Upper lobe of right lung (tissue), 1 donor: Measurements from ENCODE around the gene CHML. TPM values are rescaled to one million over a fixed set of nuclear protein-coding genes. Genes with fewer than 3 reads are reported as not detected.
"Not testable (repeated sequence)": the region's sequence is repeated elsewhere in the genome, so short reads cannot be mapped to it uniquely, and the experiment has no call there.

Source experiments
- ATAC-seq: fragments of 200-7000 bp; cut with Tn5 transposase; one replicate; pipeline ENCODE4 v1.9.1; 2020; ENCODE audit warnings: mild to moderate bottlenecking, moderate library complexity
- DNase-seq: peaks from one replicate; pipeline ENCODE4 v3.0.0-alpha.2; 2020
- H3K27ac ChIP-seq: fragments of 200-600 bp; one replicate; pipeline ENCODE4 v1.8.0; 2022
- H3K27me3 ChIP-seq: fragments of 200-600 bp; one replicate; pipeline ENCODE4 v1.8.0; 2022; ENCODE audit warnings: mild to moderate bottlenecking
- H3K36me3 ChIP-seq: fragments of 200-600 bp; one replicate; pipeline ENCODE4 v1.8.0; 2022
- H3K4me1 ChIP-seq: fragments of 200-600 bp; one replicate; pipeline ENCODE4 v1.8.0; 2022
- H3K4me3 ChIP-seq: fragments of 200-600 bp; one replicate; pipeline ENCODE4 v1.8.0; 2022; ENCODE audit warnings: mild to moderate bottlenecking
- H3K9me3 ChIP-seq: fragments of 200-600 bp; one replicate; pipeline ENCODE4 v1.8.0; 2022
- CTCF ChIP-seq: fragments of 200-600 bp; IDR thresholded peaks from one replicate; pipeline ENCODE4 v1.8.0; 2022; ENCODE audit warnings: antibody characterized with exemption
- intact Hi-C: fragments of 100-400 bp; cut with DNase I; formaldehyde crosslinking; loops from one replicate; pipeline ENCODE4 v1.11.0; 2022
- total RNA-seq: library from RNA; stranded (reverse); fragmentation: NEBNext Ultra II Directional; extraction: Animal tissue kit (Norgen Biotek cat#: 25700); gene quantifications from one replicate; pipeline ENCODE4 v1.2.1, GENCODE V29; 2021
- donor health status: DM: no; HTN: yes; CAD: no; lungs with severe emphysema.

CHML gene
- total RNA-seq, 1 donor from 2014 or later, result 16.8 TPM

GRCh38 chr1:241672301-241672700 is 32.1 kb upstream of the CHML start:
- no peak for DNase-seq
- Histone ChIP-seq H3K27ac (no peak overlapping the region), H3K9me3 (no peaks in the 10 kb centered on the region), H3K27me3 (no peaks in the 10 kb centered on the region), H3K36me3 (no peaks in the 10 kb centered on the region), H3K4me3 (no peak overlapping the region), H3K4me1 (no peaks in the 10 kb centered on the region)
- no peak for TF ChIP-seq CTCF
- intact Hi-C loops, result no loop called here
- no peak for ATAC-seq

DNA sequence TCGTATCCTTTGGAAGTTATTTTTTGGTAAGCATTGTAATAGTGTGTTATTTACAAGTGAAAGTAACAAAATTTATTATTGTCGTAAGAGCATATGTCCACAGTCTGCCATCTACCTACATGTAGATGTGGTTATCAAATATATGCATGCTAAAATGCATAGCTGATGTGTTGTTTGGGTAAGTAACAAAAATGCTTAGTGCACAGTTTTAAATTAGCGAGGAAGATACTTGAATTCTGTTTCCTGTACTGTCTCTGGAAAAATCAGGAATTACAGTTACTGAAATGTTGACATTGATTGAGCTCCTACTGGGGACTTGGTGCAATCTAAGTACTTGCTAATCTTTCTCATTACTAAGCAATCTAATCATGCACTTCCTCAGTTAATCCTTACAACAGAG is 26.2 kb upstream of the CHML start:
- no peak for TF ChIP-seq CTCF
- Histone ChIP-seq H3K27me3 (no peaks in the 10 kb centered on the region), H3K27ac (no peak overlapping the region), H3K4me1 (no peaks in the 10 kb centered on the region), H3K36me3 (no peaks in the 10 kb centered on the region), H3K4me3 (no peak overlapping the region), H3K9me3 (no peaks in the 10 kb centered on the region)
- no peak for DNase-seq
- no peak for ATAC-seq
- intact Hi-C loops, result no loop called here

DNA sequence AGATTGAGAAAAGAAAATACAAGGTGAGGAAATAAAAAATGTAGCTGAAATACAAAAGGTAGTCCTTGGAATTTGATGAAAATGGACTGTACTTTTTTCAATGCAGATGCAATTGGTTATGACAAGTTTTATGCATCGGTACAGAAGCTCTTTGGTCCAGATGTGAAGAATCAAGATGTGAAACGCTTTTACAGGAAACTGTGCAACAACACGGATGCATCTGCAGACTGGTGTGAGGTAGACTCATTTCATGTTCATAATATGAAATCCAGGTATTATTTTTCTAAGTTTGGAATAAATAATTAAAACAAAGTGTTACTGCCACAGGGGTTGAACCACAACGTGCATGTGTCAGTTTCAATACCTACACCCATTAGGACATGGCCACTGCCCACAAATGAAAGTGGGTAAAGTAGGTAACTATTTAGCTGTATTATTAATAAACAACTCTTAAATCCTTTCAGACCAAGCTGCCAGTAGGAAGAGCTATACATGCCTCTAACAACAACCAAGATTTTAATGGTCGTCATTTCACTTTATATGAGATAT is 20.3 kb upstream of the CHML start:
- ATAC-seq (no peak), DNase-seq (no peak)
- Histone ChIP-seq H3K27ac (no peak overlapping the region), H3K27me3 (no peaks in the 10 kb centered on the region), H3K4me3 (no peak overlapping the region), H3K36me3 (no peaks in the 10 kb centered on the region), H3K4me1 (no peaks in the 10 kb centered on the region), H3K9me3 (no peaks in the 10 kb centered on the region)
- intact Hi-C loops, result no loop called here
- no peak for TF ChIP-seq CTCF

DNA sequence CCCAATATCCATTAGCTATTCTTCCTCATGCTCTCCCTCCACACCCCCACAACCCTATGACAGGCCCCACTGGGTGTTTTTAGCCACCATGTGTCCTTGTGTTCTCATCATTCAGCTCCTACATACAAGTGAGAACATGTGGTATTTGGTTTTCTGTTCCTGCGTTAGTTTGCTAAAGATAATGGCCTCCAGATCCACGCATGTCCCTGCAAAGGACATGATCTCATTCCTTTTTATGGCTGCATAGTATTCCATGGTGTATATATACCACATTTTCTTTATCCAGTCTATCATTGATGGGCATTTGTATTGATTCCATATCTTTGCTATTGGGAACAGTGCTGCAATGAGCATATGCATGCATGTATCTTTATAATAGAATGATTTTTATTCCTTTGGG is 18.8 kb upstream of the CHML start:
- intact Hi-C loops, DNase-seq, H3K4me1 ChIP-seq, H3K27ac ChIP-seq, H3K27me3 ChIP-seq, H3K9me3 ChIP-seq, H3K36me3 ChIP-seq, H3K4me3 ChIP-seq, ATAC-seq: not testable (repeated sequence)

DNA sequence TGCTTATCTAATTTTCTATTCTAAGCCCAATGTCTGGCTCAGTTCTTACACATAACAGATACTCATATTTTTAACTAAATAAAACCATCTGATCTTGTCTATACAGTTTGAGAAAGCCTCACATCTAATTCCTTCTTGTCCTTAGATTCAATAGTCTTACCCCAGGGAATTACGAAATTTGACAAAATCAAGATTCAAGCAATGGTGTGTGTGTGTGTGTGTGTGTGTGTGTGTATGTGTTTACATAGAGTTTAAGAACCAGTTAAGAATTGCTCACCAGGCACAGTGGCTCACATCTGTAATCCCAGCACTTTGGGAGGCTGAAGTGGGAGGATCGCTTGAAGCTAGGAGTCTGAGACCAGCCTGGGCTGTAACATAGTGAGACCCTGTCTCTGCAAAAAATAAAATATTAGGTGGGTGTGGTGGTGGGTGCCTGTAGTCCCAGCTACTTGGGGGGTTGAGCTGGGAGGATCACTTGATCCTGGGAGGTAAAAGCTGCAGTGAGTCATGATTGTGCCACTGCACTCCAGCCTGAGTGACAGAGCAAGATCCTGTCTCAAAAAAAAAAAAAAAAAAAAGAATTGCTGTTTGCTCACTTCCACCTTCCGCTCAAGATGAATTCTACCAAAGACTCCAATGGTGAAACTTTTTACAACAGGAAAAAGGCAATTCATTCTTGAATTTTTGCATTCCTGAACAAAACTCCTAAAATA is 18.1 kb upstream of the CHML start:
- DNase-seq, result no peak
- H3K36me3 ChIP-seq, result no peaks in the 10 kb centered on the region
- H3K9me3 ChIP-seq, result no peaks in the 10 kb centered on the region
- no peak for TF ChIP-seq CTCF
- no peak overlapping the region for H3K4me3 ChIP-seq
- intact Hi-C loops, result no loop called here
- no peak for ATAC-seq
- no peaks in the 10 kb centered on the region for H3K4me1 ChIP-seq
- H3K27me3 ChIP-seq, result no peaks in the 10 kb centered on the region
- no peak overlapping the region for H3K27ac ChIP-seq

- no peak for ATAC-seq
- no peak for TF ChIP-seq CTCF
- Histone ChIP-seq H3K9me3 (no peaks in the 10 kb centered on the region), H3K27me3 (no peaks in the 10 kb centered on the region), H3K4me1 (no peaks in the 10 kb centered on the region), H3K27ac (no peak overlapping the region), H3K4me3 (no peak overlapping the region), H3K36me3 (no peaks in the 10 kb centered on the region)
- DNase-seq, result no peak
- intact Hi-C loops, result no loop called here
Observed at GRCh38 chr1:241654641-241655040, 14.5 kb upstream of the CHML start.
